DND-41 (cell line): ENCODE results near the gene LAMTOR5.

Experiments
- ATAC-seq: fragments of 200-7000 bp; cut with Tn5 transposase; 3 replicates; pipeline ENCODE4 v1.9.1; 2021; ENCODE audit warnings: low read depth; ENCODE audit not compliant: insufficient read depth
- DNase-seq: peaks from one replicate; pipeline ENCODE4 v3.0.0-alpha.2; 2020
- H2AFZ ChIP-seq: 2 replicates; pipeline ENCODE4 v1.6.0; 2012; ENCODE audit warnings: low read depth, low read length
- H3K27ac ChIP-seq: 2 replicates; pipeline ENCODE4 v1.5.1; 2012; ENCODE audit warnings: low read length, inconsistent platforms
- H3K27me3 ChIP-seq: fragments of 200-600 bp; sonication (generic); 2 replicates; pipeline ENCODE4 v1.6.0; 2012; ENCODE audit warnings: low read length, mild to moderate bottlenecking, inconsistent platforms; ENCODE audit not compliant: insufficient read depth, poor library complexity
- H3K36me3 ChIP-seq: 2 replicates; pipeline ENCODE4 v1.5.1; 2012; ENCODE audit warnings: low read length, inconsistent platforms; ENCODE audit not compliant: insufficient read depth
- H3K4me1 ChIP-seq: 2 replicates; pipeline ENCODE4 v1.5.1; 2012; ENCODE audit warnings: mild to moderate bottlenecking, low read length; ENCODE audit not compliant: insufficient read depth
- H3K4me2 ChIP-seq: 2 replicates; pipeline ENCODE4 v1.6.0; 2012; ENCODE audit warnings: mild to moderate bottlenecking, moderate library complexity, low read length, inconsistent platforms; ENCODE audit not compliant: insufficient read depth
- H3K4me3 ChIP-seq, 2 experiments: fragments of 200-600 bp in 1 of 2; shearing (Covaris generic) in 1 of 2; 2 replicates each; pipeline ENCODE4 v1.5.1; 2012 to 2016; ENCODE audit warnings: inconsistent platforms in 2 of 2, low read length in 2 of 2, mild to moderate bottlenecking in 2 of 2, low read depth in 1 of 2, moderate library complexity in 1 of 2
- H3K79me2 ChIP-seq: 2 replicates; pipeline ENCODE4 v1.6.0; 2012; ENCODE audit warnings: low read length, inconsistent platforms; ENCODE audit not compliant: insufficient read depth
- H3K9ac ChIP-seq: 2 replicates; pipeline ENCODE4 v1.6.0; 2012; ENCODE audit warnings: low read depth, mild to moderate bottlenecking, inconsistent platforms, low read length, moderate library complexity
- H3K9me3 ChIP-seq: 2 replicates; pipeline ENCODE4 v1.5.1; 2012; ENCODE audit warnings: low read length, moderate library complexity, mild to moderate bottlenecking, inconsistent platforms; ENCODE audit not compliant: insufficient read depth, severe bottlenecking
- H4K20me1 ChIP-seq: 2 replicates; pipeline ENCODE4 v1.6.0; 2012; ENCODE audit warnings: low read length; ENCODE audit not compliant: insufficient read depth
- CTCF ChIP-seq: IDR thresholded peaks from 2 replicates; pipeline ENCODE4 v1.5.1; 2012; ENCODE audit warnings: borderline replicate concordance, low read length, moderate library complexity, mild to moderate bottlenecking; ENCODE audit not compliant: poor library complexity, severe bottlenecking; ENCODE audit errors: extremely low read depth
- EZH2 ChIP-seq: IDR thresholded peaks from 3 replicates; pipeline ENCODE4 v1.6.1; 2012; ENCODE audit warnings: borderline replicate concordance, low read depth, mild to moderate bottlenecking, moderate library complexity, low read length, inconsistent platforms; ENCODE audit not compliant: severe bottlenecking

Gene LAMTOR5

GRCh38 chr1:110393691-110394492 lies 13.6 kb downstream of the LAMTOR5 start:
- Histone ChIP-seq H3K9ac (no peak overlapping the region), H3K27ac (no peak overlapping the region), H3K9me3 (no peaks in the 10 kb centered on the region), H3K79me2 (no peaks in the 10 kb centered on the region), H3K27me3 (no peaks in the 10 kb centered on the region), H4K20me1 (no peaks in the 10 kb centered on the region), H3K4me2 (no peak overlapping the region), H3K4me3 (no peak overlapping the region), H2AFZ (no peak overlapping the region), H3K36me3 (0 out of 2 replicates have a peak, but pooled peaks cover 3% of the 10 kb centered on the region), H3K4me1 (no peaks in the 10 kb centered on the region)
- TF ChIP-seq CTCF (no peak), EZH2 (no peak)
- ATAC-seq (no peak), DNase-seq (no peak)

- Histone ChIP-seq H3K79me2 (no peaks in the 10 kb centered on the region), H3K9me3 (no peaks in the 10 kb centered on the region), H2AFZ (no peak overlapping the region), H3K4me2 (no peak overlapping the region), H4K20me1 (no peaks in the 10 kb centered on the region), H3K9ac (no peak overlapping the region), H3K27ac (no peak overlapping the region), H3K4me1 (no peaks in the 10 kb centered on the region), H3K36me3 (0 out of 2 replicates have a peak, but pooled peaks cover 3% of the 10 kb centered on the region), H3K27me3 (no peaks in the 10 kb centered on the region), H3K4me3 (no peak overlapping the region)
- ATAC-seq, result no peak
- DNase-seq, result no peak
- TF ChIP-seq CTCF (no peak), EZH2 (no peak)
These were observed 14.2 kb downstream of the LAMTOR5 start for GRCh38 chr1:110393286-110393685.

- H3K36me3 ChIP-seq, result peaks cover 3% of the 10 kb centered on the region; the same call in 1 of the 2 replicates
- no peak within 1 kb of the TSS for H3K27ac ChIP-seq
- no peak within 1 kb of the TSS for H3K9ac ChIP-seq
- H2AFZ ChIP-seq, result no peak within 1 kb of the TSS
- no peak within 1 kb of the TSS for H3K4me2 ChIP-seq
- H3K4me3 ChIP-seq, result no peak within 1 kb of the TSS
- TF ChIP-seq CTCF (no peak), EZH2 (no peak)
- no peaks in the 10 kb centered on the region for H4K20me1 ChIP-seq
- H3K27me3 ChIP-seq, result no peaks in the 10 kb centered on the region
- no peaks in the 10 kb centered on the region for H3K79me2 ChIP-seq
- no peaks in the 10 kb centered on the region for H3K9me3 ChIP-seq
- no peak for ATAC-seq
- DNase-seq, result no peak
- H3K4me1 ChIP-seq, result no peaks in the 10 kb centered on the region
These were observed 16.7 kb downstream of the LAMTOR5 start, which contains the start of gene SLC16A4 for GRCh38 chr1:110390692-110391245. Gene SLC16A4 (minus strand): TSS chr1:110391026. CDS start chr1:110389323, 1,703 bp downstream.
